K562 (cell line): ENCODE results near the gene VPS37B.

Experiments
- ATF4 ChIP-seq: fragments of 450-650 bp; formaldehyde crosslinking; IDR thresholded peaks from 2 replicates; pipeline ENCODE4 v1.4.0; 2022; ENCODE audit warnings: mild to moderate bottlenecking, moderate library complexity
- CHD1 ChIP-seq: fragments of 200-600 bp; sonication (generic); IDR thresholded peaks from one replicate; pipeline ENCODE4 v1.6.1; 2012; ENCODE audit warnings: mild to moderate bottlenecking, moderate library complexity, low read length, inconsistent platforms
- CTCF ChIP-seq, 3 experiments: IDR thresholded peaks in 2 of 3; conservative IDR thresholded peaks in 1 of 3; 2 replicates each; pipeline ENCODE4 v1.5.1; 2011 to 2012; ENCODE audit warnings: low read length in 3 of 3, mild to moderate bottlenecking in 3 of 3, control low read depth in 2 of 3, improper control_type of control experiment in 1 of 3, inconsistent platforms in 1 of 3, low read depth in 1 of 3, mixed read lengths in 1 of 3, moderate library complexity in 1 of 3; ENCODE audit not compliant: insufficient read depth in 2 of 3
- ETV5 ChIP-seq: sonication (generic); formaldehyde crosslinking; IDR thresholded peaks from 2 replicates; pipeline ENCODE4 v1.4.0; 2020; ENCODE audit warnings: low read depth, mild to moderate bottlenecking, missing genetic modification reagents
- HLTF ChIP-seq: fragments of 450-650 bp; IDR thresholded peaks from 2 replicates; pipeline ENCODE4 v1.6.1; 2016
- RHOXF2B ChIP-seq: fragments of 250-450 bp; sonication (Bioruptor Pico); conservative IDR thresholded peaks from 2 replicates; pipeline ENCODE4 v1.5.1; 2021
- SMAD1 ChIP-seq: fragments of 150-350 bp; IDR thresholded peaks from 2 replicates; pipeline ENCODE4 v1.6.1; 2014; ENCODE audit warnings: low read length, low read depth; ENCODE audit not compliant: partially characterized antibody
- YY1 ChIP-seq, 3 experiments: IDR thresholded peaks; 2 replicates each; pipeline ENCODE4 v1.6.1; 2011; ENCODE audit warnings: low read length in 2 of 3, mild to moderate bottlenecking in 2 of 3, moderate library complexity in 2 of 3, borderline replicate concordance in 1 of 3, control low read depth in 1 of 3, low read depth in 1 of 3; ENCODE audit not compliant: insufficient read depth in 3 of 3, insufficient replicate concordance in 2 of 3, control insufficient read depth in 1 of 3, insufficient read length in 1 of 3; ENCODE audit errors: extremely low read depth in 1 of 3
- ZNF174 ChIP-seq: fragments of 250-450 bp; sonication (Bioruptor Pico); IDR thresholded peaks from 2 replicates; pipeline ENCODE4 v1.4.0; 2020; ENCODE audit warnings: mild to moderate bottlenecking
- ZNF398 ChIP-seq: fragments of 250-450 bp; sonication (Bioruptor Pico); IDR thresholded peaks from 2 replicates; pipeline ENCODE4 v1.8.0; 2021; ENCODE audit warnings: moderate library complexity, mild to moderate bottlenecking, inconsistent platforms
- ZNF551 ChIP-seq: fragments of 250-450 bp; sonication (Bioruptor Pico); IDR thresholded peaks from 2 replicates; pipeline ENCODE4 v1.5.0; 2021; ENCODE audit warnings: mild to moderate bottlenecking, moderate library complexity

GRCh38 chr12:122860040-122860853 lies 35.7 kb downstream of the VPS37B start:
- no peak for TF ChIP-seq YY1 (IDR thresholded peaks at IDR 0.05; ENCODE audit: borderline replicate concordance in 1 of 3, control insufficient read depth in 1 of 3, extremely low read depth in 1 of 3, insufficient read depth in 3 of 3, insufficient read length in 1 of 3, insufficient replicate concordance in 2 of 3, low read depth in 1 of 3, low read length in 2 of 3)
- TF ChIP-seq ZNF174, result no peak
- no peak for TF ChIP-seq HLTF
- TF ChIP-seq ETV5 (CRISPR knock-in tag), result no peak
- TF ChIP-seq RHOXF2B (CRISPR knock-in tag), result no peak
- no peak for TF ChIP-seq SMAD1
- no peak for TF ChIP-seq CHD1
- TF ChIP-seq ZNF398 (CRISPR knock-in tag), result no peak
- TF ChIP-seq ATF4 (CRISPR knock-in tag), result no peak
- TF ChIP-seq ZNF551 (CRISPR knock-in tag), result no peak
- TF ChIP-seq CTCF (IDR thresholded peaks at IDR 0.05 in 2 of 3, conservative IDR thresholded peaks at IDR 0.05 in 1 of 3; ENCODE audit: insufficient read depth in 2 of 3, low read depth in 1 of 3, low read length in 3 of 3), result peak; percentile 86 to 90 (median 90)
